ENCODE data around the gene LAMTOR3.

GRCh38 chr4:99918656-99919055, 24.4 kb upstream of the LAMTOR3 start:
- no peak for TF ChIP-seq CTCF (IDR thresholded peaks at IDR 0.05)
- TF ChIP-seq POLR2A (IDR thresholded peaks at IDR 0.05): no peak
- no peak for TF ChIP-seq EP300 (IDR thresholded peaks at IDR 0.05)
